Fibroblast of pulmonary artery (primary cell): ENCODE results near the gene RSPH1.

Experiments
- DNase-seq: peaks from one replicate; pipeline ENCODE4 v3.0.0-alpha.2; 2010; ENCODE audit warnings: low read depth
- H3K4me3 ChIP-seq: replicated peaks from 2 replicates; pipeline ENCODE4 v1.5.1; 2011; ENCODE audit warnings: low read depth, mild to moderate bottlenecking, control low read depth, low read length, moderate library complexity
- TF ChIP-seq, protein P1 (sequence below): IDR thresholded peaks from 2 replicates; pipeline ENCODE4 v1.5.1; 2011; ENCODE audit warnings: mild to moderate bottlenecking, control low read depth, low read length, inconsistent platforms; ENCODE audit errors: missing control alignments

RSPH1 gene

DNA sequence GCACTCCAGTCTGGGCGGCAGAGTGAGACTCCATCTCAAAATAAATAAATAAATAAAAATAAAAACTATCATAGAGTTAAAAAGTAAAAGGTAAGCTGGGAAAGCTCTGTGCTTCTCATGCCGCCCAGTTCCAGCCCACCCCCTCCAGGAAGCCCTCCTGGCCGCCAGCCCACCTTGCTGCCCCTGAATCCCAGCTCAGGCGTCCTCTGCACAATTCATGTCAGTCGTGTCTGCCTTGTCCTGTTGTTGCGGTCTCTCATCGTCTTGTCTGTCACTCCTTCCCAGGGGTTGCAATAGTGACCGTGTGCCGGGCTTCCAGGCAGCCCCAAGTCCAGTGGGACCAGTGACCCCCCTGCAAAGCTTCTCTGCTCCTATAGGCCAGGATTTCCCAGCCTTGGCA is 44.1 kb downstream of the RSPH1 start:
- TF ChIP-seq, protein P1, sequence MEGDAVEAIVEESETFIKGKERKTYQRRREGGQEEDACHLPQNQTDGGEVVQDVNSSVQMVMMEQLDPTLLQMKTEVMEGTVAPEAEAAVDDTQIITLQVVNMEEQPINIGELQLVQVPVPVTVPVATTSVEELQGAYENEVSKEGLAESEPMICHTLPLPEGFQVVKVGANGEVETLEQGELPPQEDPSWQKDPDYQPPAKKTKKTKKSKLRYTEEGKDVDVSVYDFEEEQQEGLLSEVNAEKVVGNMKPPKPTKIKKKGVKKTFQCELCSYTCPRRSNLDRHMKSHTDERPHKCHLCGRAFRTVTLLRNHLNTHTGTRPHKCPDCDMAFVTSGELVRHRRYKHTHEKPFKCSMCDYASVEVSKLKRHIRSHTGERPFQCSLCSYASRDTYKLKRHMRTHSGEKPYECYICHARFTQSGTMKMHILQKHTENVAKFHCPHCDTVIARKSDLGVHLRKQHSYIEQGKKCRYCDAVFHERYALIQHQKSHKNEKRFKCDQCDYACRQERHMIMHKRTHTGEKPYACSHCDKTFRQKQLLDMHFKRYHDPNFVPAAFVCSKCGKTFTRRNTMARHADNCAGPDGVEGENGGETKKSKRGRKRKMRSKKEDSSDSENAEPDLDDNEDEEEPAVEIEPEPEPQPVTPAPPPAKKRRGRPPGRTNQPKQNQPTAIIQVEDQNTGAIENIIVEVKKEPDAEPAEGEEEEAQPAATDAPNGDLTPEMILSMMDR = no peak
- no peak overlapping the region for H3K4me3 ChIP-seq
- DNase-seq = no peak

- TF ChIP-seq, protein P1 = no peak
- no peak overlapping the region for H3K4me3 ChIP-seq
- DNase-seq = no peak
These were observed 47.3 kb downstream of the RSPH1 start for GRCh38 chr21:42448686-42449085.

- TF ChIP-seq, protein P1 = no peak
- no peak overlapping the region for H3K4me3 ChIP-seq
- no peak for DNase-seq
These were observed 48.3 kb downstream of the RSPH1 start for GRCh38 chr21:42447732-42448131.

DNA sequence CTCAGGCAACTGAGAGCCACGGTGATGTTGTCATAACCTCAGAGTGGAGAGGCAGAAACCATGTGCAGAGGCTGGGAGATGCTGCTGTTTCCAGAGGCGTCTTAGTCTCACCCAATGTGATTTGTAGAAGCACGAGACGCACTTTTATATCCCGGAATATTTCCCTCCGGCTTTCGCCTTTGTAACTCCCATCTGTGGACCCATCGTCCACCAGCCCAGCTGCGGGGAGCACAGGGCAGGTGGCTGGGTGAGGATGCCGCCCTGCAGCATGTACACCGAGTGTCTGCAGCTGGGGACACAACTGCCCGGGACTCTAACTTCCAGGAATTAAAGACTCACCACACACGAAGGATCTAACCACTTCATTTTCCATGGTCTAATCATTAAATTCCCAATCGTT is 48.8 kb downstream of the RSPH1 start:
- no peak for DNase-seq
- TF ChIP-seq, protein P1 = no peak
- H3K4me3 ChIP-seq = no peak overlapping the region

DNA sequence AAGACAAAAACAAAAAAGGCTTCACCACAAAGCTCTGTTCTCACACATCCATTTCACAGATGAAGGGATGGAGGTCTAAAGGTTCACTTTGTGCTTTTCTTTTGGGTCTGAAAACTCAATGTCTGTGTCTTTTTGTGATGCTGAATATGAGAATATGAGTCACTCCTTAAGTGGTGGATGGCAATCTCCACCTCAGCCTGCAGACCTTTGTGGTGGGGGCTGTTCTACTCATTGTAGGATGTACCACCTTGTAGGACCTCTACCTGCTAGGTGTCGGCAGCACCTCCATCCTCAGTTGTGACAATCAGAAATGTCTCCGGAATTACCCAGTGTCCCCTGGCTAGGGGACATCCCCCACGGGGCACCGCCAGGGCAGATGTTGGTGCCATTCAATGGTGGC is 49.5 kb downstream of the RSPH1 start:
- H3K4me3 ChIP-seq = no peak overlapping the region
- TF ChIP-seq, protein P1 = no peak
- DNase-seq = no peak

GRCh38 chr21:42445311-42445710 is 50.7 kb downstream of the RSPH1 start:
- TF ChIP-seq, protein P1 = no peak
- no peak for DNase-seq
- H3K4me3 ChIP-seq = no peak overlapping the region

GRCh38 chr21:42444745-42445059 is 51.3 kb downstream of the RSPH1 start:
- TF ChIP-seq, protein P1 = no peak
- no peak for DNase-seq
- H3K4me3 ChIP-seq = no peak overlapping the region
